HL-60 (cell line): ENCODE measurements around the gene CTPS2.

Experiments
- CTCF ChIP-seq: IDR thresholded peaks from one replicate; pipeline ENCODE4 v1.5.1; 2011; ENCODE audit warnings: low read length, control low read depth, inconsistent platforms; ENCODE audit not compliant: insufficient read depth
- POLR2AphosphoS5 ChIP-seq: IDR thresholded peaks from 2 replicates; pipeline ENCODE4 v1.6.1; 2012; ENCODE audit warnings: low read depth

GRCh38 chrX:16619024-16619423 lies 93.4 kb downstream of the CTPS2 start:
- TF ChIP-seq POLR2AphosphoS5: no peak
- no peak for TF ChIP-seq CTCF
